KOPT-K1 (cell line): ENCODE data around the gene CD55.
A peak's percentile ranks its signal among the peaks of the same experiment; 100 is the strongest.

Experiments used
- H3K27ac ChIP-seq: fragments of 200-600 bp; sonication (generic); 2 replicates; pipeline ENCODE4 v1.5.1; 2016; ENCODE audit warnings: antibody characterized with exemption, mild to moderate bottlenecking, low read depth, low read length; ENCODE audit not compliant: poor library complexity, severe bottlenecking
- H3K36me3 ChIP-seq: fragments of 200-600 bp; sonication (generic); 2 replicates; pipeline ENCODE4 v1.5.1; 2017; ENCODE audit warnings: antibody characterized with exemption, mild to moderate bottlenecking, low read length, moderate library complexity; ENCODE audit not compliant: insufficient read depth
- H3K9me3 ChIP-seq: fragments of 200-600 bp; sonication (generic); 2 replicates; pipeline ENCODE4 v1.5.1; 2017; ENCODE audit warnings: antibody characterized with exemption, low read length, mild to moderate bottlenecking; ENCODE audit not compliant: insufficient read depth, poor library complexity, severe bottlenecking

CD55 gene

DNA sequence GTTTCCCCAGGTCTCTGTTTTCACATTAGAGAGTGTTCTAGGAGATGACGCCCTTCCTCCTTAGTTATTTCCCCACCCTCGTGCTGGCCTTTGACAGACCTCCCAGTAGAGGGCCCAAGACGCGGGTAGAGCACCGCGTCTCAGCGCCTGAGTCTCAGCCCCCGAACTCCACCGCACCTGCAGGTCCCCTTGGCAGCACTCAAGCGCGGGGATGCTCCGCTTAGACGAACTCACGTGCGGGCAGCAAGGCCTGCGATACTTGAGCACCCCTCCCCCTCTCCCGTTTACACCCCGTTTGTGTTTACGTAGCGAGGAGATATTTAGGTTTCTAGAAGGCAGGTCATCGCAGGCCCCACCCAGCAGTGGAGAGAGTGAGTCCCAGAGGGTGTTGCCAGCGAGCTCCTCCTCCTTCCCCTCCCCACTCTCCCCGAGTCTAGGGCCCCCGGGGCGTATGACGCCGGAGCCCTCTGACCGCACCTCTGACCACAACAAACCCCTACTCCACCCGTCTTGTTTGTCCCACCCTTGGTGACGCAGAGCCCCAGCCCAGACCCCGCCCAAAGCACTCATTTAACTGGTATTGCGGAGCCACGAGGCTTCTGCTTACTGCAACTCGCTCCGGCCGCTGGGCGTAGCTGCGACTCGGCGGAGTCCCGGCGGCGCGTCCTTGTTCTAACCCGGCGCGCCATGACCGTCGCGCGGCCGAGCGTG lies at the start of gene CD55:
CD55 (plus strand) TSS at position 600 of the 711 bp plus-strand sequence; CDS start at position 688, 88 bp downstream.
- Histone ChIP-seq H3K27ac (peak within 1 kb of the TSS; percentile 72), H3K36me3 (no peaks in the 10 kb centered on the region), H3K9me3 (no peaks in the 10 kb centered on the region)

GRCh38 chr1:207274882-207275281 lies 46.6 kb upstream of the CD55 start:
- Histone ChIP-seq H3K27ac (no peak overlapping the region), H3K9me3 (no peaks in the 10 kb centered on the region), H3K36me3 (no peaks in the 10 kb centered on the region)

DNA sequence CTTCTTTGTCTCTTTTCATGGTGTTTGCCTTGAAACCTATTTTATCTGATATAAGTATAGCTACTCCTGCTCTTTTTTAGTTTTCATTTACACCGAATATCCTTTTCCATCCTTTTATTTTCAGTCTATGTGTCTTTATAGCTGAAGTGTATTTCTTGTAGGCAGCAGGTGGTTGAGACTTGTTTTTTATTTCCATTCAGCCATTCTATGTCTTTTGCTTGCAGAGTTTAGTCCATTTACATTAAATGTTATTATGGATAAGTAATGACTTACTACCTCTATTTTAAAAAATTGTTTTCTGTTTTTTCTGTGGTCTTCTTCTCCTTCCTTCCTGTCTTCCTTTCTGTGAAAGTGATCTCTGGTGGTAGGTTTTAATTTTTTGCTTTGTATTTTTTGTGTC lies 45.0 kb upstream of the CD55 start:
- no peaks in the 10 kb centered on the region for H3K9me3 ChIP-seq
- no peak overlapping the region for H3K27ac ChIP-seq
- H3K36me3 ChIP-seq = no peaks in the 10 kb centered on the region

- no peaks in the 10 kb centered on the region for H3K36me3 ChIP-seq
- H3K9me3 ChIP-seq = no peaks in the 10 kb centered on the region
- H3K27ac ChIP-seq = no peak overlapping the region
Observed at GRCh38 chr1:207277241-207277640, 44.2 kb upstream of the CD55 start.

DNA sequence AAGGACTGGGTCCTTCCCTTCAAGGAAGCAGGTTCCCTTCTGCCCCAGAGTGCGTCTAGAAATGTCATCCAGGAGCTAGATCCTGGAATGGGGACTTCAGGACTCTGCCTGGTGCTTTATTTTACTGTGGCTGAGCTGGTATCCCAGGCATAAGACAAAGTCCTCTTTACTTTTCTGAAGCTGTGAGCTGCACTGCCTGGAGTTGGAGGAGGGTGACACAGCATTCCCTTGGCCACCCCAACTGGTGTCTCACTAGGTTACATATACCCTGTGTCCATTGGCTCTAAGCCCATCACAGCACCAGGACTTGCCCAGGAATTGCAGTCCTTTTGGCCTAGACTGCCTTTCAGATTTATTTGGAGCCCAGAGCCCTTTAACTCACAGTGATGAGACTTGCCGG lies 41.8 kb upstream of the CD55 start:
- Histone ChIP-seq H3K36me3 (no peaks in the 10 kb centered on the region), H3K27ac (no peak overlapping the region), H3K9me3 (no peaks in the 10 kb centered on the region)

- Histone ChIP-seq H3K27ac (no peak overlapping the region), H3K9me3 (no peaks in the 10 kb centered on the region), H3K36me3 (no peaks in the 10 kb centered on the region)
Observed at GRCh38 chr1:207280706-207281105, 40.8 kb upstream of the CD55 start.

GRCh38 chr1:207282058-207282457 lies 39.4 kb upstream of the CD55 start:
- H3K27ac ChIP-seq = no peak overlapping the region
- H3K9me3 ChIP-seq = no peaks in the 10 kb centered on the region
- H3K36me3 ChIP-seq = no peaks in the 10 kb centered on the region

GRCh38 chr1:207282496-207283380 lies 38.7 kb upstream of the CD55 start:
- H3K9me3 ChIP-seq = no peaks in the 10 kb centered on the region
- H3K27ac ChIP-seq = no peak overlapping the region

GRCh38 chr1:207283421-207283820 lies 38.1 kb upstream of the CD55 start:
- Histone ChIP-seq H3K9me3 (no peaks in the 10 kb centered on the region), H3K36me3 (no peaks in the 10 kb centered on the region), H3K27ac (no peak overlapping the region)

More at GRCh38 chr1:207282496-207283380, 38.7 kb upstream of the CD55 start:
- H3K36me3 ChIP-seq = no peaks in the 10 kb centered on the region

GRCh38 chr1:207284209-207284897 lies 37.1 kb upstream of the CD55 start:
- Histone ChIP-seq H3K36me3 (no peaks in the 10 kb centered on the region), H3K9me3 (no peaks in the 10 kb centered on the region), H3K27ac (no peak overlapping the region)

DNA sequence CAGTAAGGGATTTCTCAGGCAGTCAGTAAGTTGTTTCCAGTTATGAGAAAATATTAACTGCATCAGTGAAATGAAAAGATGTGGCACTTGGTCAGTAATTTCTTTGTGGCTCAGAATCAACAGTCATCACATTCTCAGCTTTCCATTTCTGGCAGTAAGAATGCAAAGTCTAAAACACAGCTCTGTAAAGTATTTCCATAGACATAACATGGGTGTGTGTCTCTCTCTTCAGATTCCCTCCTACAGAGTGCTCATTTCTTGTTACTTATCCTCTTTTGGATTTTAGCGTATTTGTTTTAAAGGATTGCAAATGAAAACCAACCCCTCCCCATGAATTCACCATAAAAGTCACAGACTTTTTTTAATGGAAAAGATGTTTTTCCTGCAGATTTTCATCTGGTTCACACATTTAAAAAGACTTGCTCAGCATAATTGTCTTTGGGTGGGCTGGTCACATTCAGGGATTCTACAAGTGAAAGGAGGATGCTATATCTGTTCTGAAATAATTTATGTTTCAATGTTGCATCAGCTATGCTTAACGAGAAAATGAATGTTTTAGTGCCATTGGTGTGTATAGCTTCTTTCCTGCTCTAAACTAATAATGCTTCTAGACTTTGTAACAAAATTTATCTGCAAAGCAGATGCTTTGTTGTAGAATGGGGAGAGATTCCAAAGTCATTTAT lies 34.6 kb upstream of the CD55 start:
- Histone ChIP-seq H3K36me3 (no peaks in the 10 kb centered on the region), H3K9me3 (peaks cover 12% of the 10 kb centered on the region), H3K27ac (no peak overlapping the region)

GRCh38 chr1:207288315-207288714 lies 33.2 kb upstream of the CD55 start:
- no peak overlapping the region for H3K27ac ChIP-seq
- peaks cover 19% of the 10 kb centered on the region for H3K9me3 ChIP-seq
- no peaks in the 10 kb centered on the region for H3K36me3 ChIP-seq

- Histone ChIP-seq H3K36me3 (no peaks in the 10 kb centered on the region), H3K9me3 (peaks cover 19% of the 10 kb centered on the region), H3K27ac (no peak overlapping the region)
Observed at GRCh38 chr1:207289756-207290155, 31.7 kb upstream of the CD55 start.

GRCh38 chr1:207291723-207292122 lies 29.8 kb upstream of the CD55 start:
- Histone ChIP-seq H3K36me3 (no peaks in the 10 kb centered on the region), H3K9me3 (peaks cover 19% of the 10 kb centered on the region), H3K27ac (no peak overlapping the region)

- Histone ChIP-seq H3K27ac (no peak overlapping the region), H3K36me3 (no peaks in the 10 kb centered on the region), H3K9me3 (no peaks in the 10 kb centered on the region)
Observed at GRCh38 chr1:207298186-207298585, 23.3 kb upstream of the CD55 start.
